GM18511 (cell line): ENCODE measurements around the gene FAM151B.

ENCODE experiments used
- ATAC-seq: cut with Tn5 transposase; IDR thresholded peaks from one replicate; pipeline ENCODE4 v1.9.1; 2021; ENCODE audit warnings: mild to moderate bottlenecking, moderate library complexity; ENCODE audit not compliant: unreplicated experiment

The FAM151B gene

GRCh38 chr5:80502800-80503199 is 14.9 kb downstream of the FAM151B start:
- no peak for ATAC-seq

GRCh38 chr5:80503641-80504040 is 15.7 kb downstream of the FAM151B start:
- no peak for ATAC-seq

GRCh38 chr5:80504833-80505232 is 16.9 kb downstream of the FAM151B start:
- no peak for ATAC-seq

GRCh38 chr5:80507663-80508062 is 19.8 kb downstream of the FAM151B start:
- no peak for ATAC-seq

- ATAC-seq, result no peak
These were observed 20.9 kb downstream of the FAM151B start for GRCh38 chr5:80508844-80509243.

GRCh38 chr5:80509362-80509761 is 21.5 kb downstream of the FAM151B start:
- no peak for ATAC-seq

GRCh38 chr5:80516826-80517225 is 28.9 kb downstream of the FAM151B start:
- peak; percentile 67 for ATAC-seq

GRCh38 chr5:80540691-80541090 is 52.8 kb downstream of the FAM151B start:
- no peak for ATAC-seq

- ATAC-seq, result no peak
These were observed 53.5 kb downstream of the FAM151B start for GRCh38 chr5:80541392-80541791.

GRCh38 chr5:80554646-80555045 is 66.7 kb downstream of the FAM151B start:
- ATAC-seq, result no peak

GRCh38 chr5:80555099-80555498 is 67.2 kb downstream of the FAM151B start:
- ATAC-seq, result no peak

- no peak for ATAC-seq
These were observed 71.3 kb downstream of the FAM151B start for GRCh38 chr5:80559244-80559643.

- no peak for ATAC-seq
These were observed 77.4 kb downstream of the FAM151B start for GRCh38 chr5:80565330-80565729.

GRCh38 chr5:80566711-80567259 is 78.9 kb downstream of the FAM151B start:
- ATAC-seq, result no peak

- ATAC-seq, result no peak
These were observed 80.4 kb downstream of the FAM151B start for GRCh38 chr5:80568251-80568650.

GRCh38 chr5:80569086-80569960 is 81.4 kb downstream of the FAM151B start:
- ATAC-seq, result no peak

GRCh38 chr5:80569961-80570786 is 82.3 kb downstream of the FAM151B start, which contains the start of gene ANKRD34B:
Gene ANKRD34B (minus strand): TSS chr5:80570280. CDS start chr5:80560019, 10,261 bp downstream.
- ATAC-seq, result no peak

GRCh38 chr5:80573062-80573461 is 85.2 kb downstream of the FAM151B start:
- ATAC-seq, result no peak

GRCh38 chr5:80576383-80576782 is 88.5 kb downstream of the FAM151B start:
- ATAC-seq, result no peak

- ATAC-seq, result no peak
These were observed 89.8 kb downstream of the FAM151B start for GRCh38 chr5:80577707-80578106.

GRCh38 chr5:80579050-80579449 is 91.2 kb downstream of the FAM151B start:
- no peak for ATAC-seq
